Activated naive CD8-positive, alpha-beta T cell treated with anti-CD3 and anti-CD28 coated beads, Interleukin-2, amount 10 ng/mL, durations not matched to agents 7 days and 5 days (primary cell): ENCODE data around the gene FAM217B. TPM values are rescaled to one million over a fixed set of nuclear protein-coding genes. Genes with fewer than 3 reads are reported as not detected.

ENCODE experiments used
- ATAC-seq: fragments of 150-1000 bp; cut with Tn5 transposase; one replicate; pipeline ENCODE4 v1.10.0; 2021; ENCODE audit warnings: low read depth, moderate library complexity
- POLR2A ChIA-PET: fragments of 350-600 bp; sonication (Branson Sonifier 250); formaldehyde crosslinking; loops from one replicate; lab custom pipeline; 2021; ENCODE audit warnings: antibody characterized with exemption; lab: Charles Lee
- DNase-seq: peaks from one replicate; pipeline ENCODE4 v3.0.0; 2021
- H3K27ac Mint-ChIP-seq: one replicate; pipeline ENCODE4 v1.8.0; 2022; ENCODE audit warnings: mild to moderate bottlenecking, mixed read lengths
- H3K27me3 Mint-ChIP-seq: one replicate; pipeline ENCODE4 v1.8.0; 2022; ENCODE audit warnings: mild to moderate bottlenecking, moderate library complexity, mixed read lengths
- H3K36me3 Mint-ChIP-seq: one replicate; pipeline ENCODE4 v1.8.0; 2021; ENCODE audit warnings: mild to moderate bottlenecking, mixed read lengths
- H3K4me1 Mint-ChIP-seq: one replicate; pipeline ENCODE4 v1.8.0; 2021; ENCODE audit warnings: mixed read lengths
- H3K4me3 Mint-ChIP-seq: one replicate; pipeline ENCODE4 v1.8.0; 2022; ENCODE audit warnings: mild to moderate bottlenecking, moderate library complexity, mixed read lengths
- H3K9me3 Mint-ChIP-seq: one replicate; pipeline ENCODE4 v1.8.0; 2021; ENCODE audit warnings: mixed read lengths
- total RNA-seq, 2 experiments: library from RNA; stranded (reverse); gene quantifications; one replicate each; pipeline ENCODE4 v1.2.3, GENCODE V29; 2021

The FAM217B gene
- total RNA-seq, 2 experiments from 2014 or later = 32.7 to 36.0 TPM

DNA sequence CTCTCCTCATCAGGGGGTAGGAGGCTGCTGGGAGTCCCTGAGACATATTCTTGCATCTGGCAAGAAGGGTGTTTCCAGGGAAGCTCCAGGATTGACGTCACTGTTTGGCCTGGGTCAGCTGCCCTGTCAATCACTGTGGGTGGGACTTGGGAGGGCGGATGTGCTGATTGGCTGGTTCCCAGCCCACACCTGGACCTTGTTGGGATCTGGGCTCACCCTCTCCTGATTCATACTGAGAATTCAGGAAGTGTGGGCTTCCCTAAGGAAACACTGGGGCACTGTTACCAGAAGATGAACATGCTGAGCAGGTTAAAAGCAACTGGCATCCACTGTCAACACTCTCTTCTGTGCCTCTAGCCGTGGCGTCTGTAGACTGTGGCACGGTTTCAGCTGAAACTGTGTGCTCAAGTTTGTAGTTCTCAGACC, 54.5 kb downstream of the FAM217B start:
- Mint-ChIP-seq H3K9me3 (no peaks in the 10 kb centered on the region), H3K27me3 (no peaks in the 10 kb centered on the region), H3K4me1 (peaks cover 6% of the 10 kb centered on the region), H3K4me3 (no peak overlapping the region), H3K27ac (no peak overlapping the region), H3K36me3 (no peaks in the 10 kb centered on the region)
- POLR2A ChIA-PET = no interaction called here
- DNase-seq (no peak), ATAC-seq (no peak)

- DNase-seq (no peak), ATAC-seq (no peak)
- H3K27ac Mint-ChIP-seq = no peak overlapping the region
- H3K4me1 Mint-ChIP-seq = peaks cover 6% of the 10 kb centered on the region
- POLR2A ChIA-PET = no interaction called here
- H3K36me3 Mint-ChIP-seq = no peaks in the 10 kb centered on the region
- no peak overlapping the region for H3K4me3 Mint-ChIP-seq
- H3K9me3 Mint-ChIP-seq = no peaks in the 10 kb centered on the region
- no peaks in the 10 kb centered on the region for H3K27me3 Mint-ChIP-seq
Observed at GRCh38 chr20:59996108-59996507, 55.9 kb downstream of the FAM217B start.

GRCh38 chr20:59997896-59998295, 57.7 kb downstream of the FAM217B start:
- no peak overlapping the region for H3K27ac Mint-ChIP-seq
- no peak for ATAC-seq
- no peaks in the 10 kb centered on the region for H3K27me3 Mint-ChIP-seq
- DNase-seq = no peak
- H3K4me3 Mint-ChIP-seq = no peak overlapping the region
- H3K36me3 Mint-ChIP-seq = no peaks in the 10 kb centered on the region
- POLR2A ChIA-PET = interaction anchor here (0.5 kb wide), 1 partner anchor 25 kb away, joined by 3 read pairs; no protein-coding TSS in a partner anchor
- peaks cover 6% of the 10 kb centered on the region for H3K4me1 Mint-ChIP-seq
- no peaks in the 10 kb centered on the region for H3K9me3 Mint-ChIP-seq

Other genes starting within 250 kb of the FAM217B start
- gene SYCP2, start 6.8 kb upstream of the FAM217B start, total RNA-seq = 10 to 100 TPM; 13.4 to 15.0 TPM
- gene PPP1R3D, start 84 bp upstream of the FAM217B start, total RNA-seq = 10 to 100 TPM in 1 of 2 experiments, 1 to 10 TPM in 1; 9.5 to 10.8 TPM
- 1 to 10 TPM; 1.9 to 2.5 TPM for gene CDH26, start 18.0 kb downstream of the FAM217B start, total RNA-seq